ENCODE data around the gene SLC22A23.

The SLC22A23 gene

GRCh38 chr6:3284436-3284876 is 172.4 kb downstream of the SLC22A23 start:
- CTCF ChIA-PET: interaction anchor here (0.6 to 0.7 kb wide), 2 partner anchors 165 to 284 kb away, joined by 3 read pairs; no protein-coding TSS in a partner anchor
- POLR2A ChIA-PET: no interaction called here
- TF ChIP-seq ZNF214 (tag by site-specific recombination; IDR thresholded peaks at IDR 0.05; ENCODE audit: borderline replicate concordance): no peak
- TF ChIP-seq ZNF629 (tag by site-specific recombination; IDR thresholded peaks at IDR 0.05): no peak
- TF ChIP-seq ZXDB (tag by site-specific recombination; IDR thresholded peaks at IDR 0.05): no peak
- TF ChIP-seq, protein P1, sequence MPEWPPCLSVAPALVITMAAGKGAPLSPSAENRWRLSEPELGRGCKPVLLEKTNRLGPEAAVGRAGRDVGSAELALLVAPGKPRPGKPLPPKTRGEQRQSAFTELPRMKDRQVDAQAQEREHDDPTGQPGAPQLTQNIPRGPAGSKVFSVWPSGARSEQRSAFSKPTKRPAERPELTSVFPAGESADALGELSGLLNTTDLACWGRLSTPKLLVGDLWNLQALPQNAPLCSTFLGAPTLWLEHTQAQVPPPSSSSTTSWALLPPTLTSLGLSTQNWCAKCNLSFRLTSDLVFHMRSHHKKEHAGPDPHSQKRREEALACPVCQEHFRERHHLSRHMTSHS (tag by site-specific recombination; IDR thresholded peaks at IDR 0.05): no peak
- no peak for TF ChIP-seq HIC1 (tag by site-specific recombination; IDR thresholded peaks at IDR 0.05)
- TF ChIP-seq ZNF658 (tag by site-specific recombination; IDR thresholded peaks at IDR 0.05): no peak
- TF ChIP-seq, protein P2, sequence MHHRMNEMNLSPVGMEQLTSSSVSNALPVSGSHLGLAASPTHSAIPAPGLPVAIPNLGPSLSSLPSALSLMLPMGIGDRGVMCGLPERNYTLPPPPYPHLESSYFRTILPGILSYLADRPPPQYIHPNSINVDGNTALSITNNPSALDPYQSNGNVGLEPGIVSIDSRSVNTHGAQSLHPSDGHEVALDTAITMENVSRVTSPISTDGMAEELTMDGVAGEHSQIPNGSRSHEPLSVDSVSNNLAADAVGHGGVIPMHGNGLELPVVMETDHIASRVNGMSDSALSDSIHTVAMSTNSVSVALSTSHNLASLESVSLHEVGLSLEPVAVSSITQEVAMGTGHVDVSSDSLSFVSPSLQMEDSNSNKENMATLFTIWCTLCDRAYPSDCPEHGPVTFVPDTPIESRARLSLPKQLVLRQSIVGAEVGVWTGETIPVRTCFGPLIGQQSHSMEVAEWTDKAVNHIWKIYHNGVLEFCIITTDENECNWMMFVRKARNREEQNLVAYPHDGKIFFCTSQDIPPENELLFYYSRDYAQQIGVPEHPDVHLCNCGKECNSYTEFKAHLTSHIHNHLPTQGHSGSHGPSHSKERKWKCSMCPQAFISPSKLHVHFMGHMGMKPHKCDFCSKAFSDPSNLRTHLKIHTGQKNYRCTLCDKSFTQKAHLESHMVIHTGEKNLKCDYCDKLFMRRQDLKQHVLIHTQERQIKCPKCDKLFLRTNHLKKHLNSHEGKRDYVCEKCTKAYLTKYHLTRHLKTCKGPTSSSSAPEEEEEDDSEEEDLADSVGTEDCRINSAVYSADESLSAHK (tag by site-specific recombination; IDR thresholded peaks at IDR 0.05): no peak
- no peak for TF ChIP-seq ZNF510 (tag by site-specific recombination; IDR thresholded peaks at IDR 0.05; ENCODE audit: insufficient replicate concordance)
- no peak for TF ChIP-seq ZNF544 (tag by site-specific recombination; IDR thresholded peaks at IDR 0.05)
- no peak for TF ChIP-seq ZSCAN30 (tag by site-specific recombination; IDR thresholded peaks at IDR 0.05)
- no peak for TF ChIP-seq FEZF1 (tag by site-specific recombination; IDR thresholded peaks at IDR 0.05)
- TF ChIP-seq KLF9 (tag by site-specific recombination; IDR thresholded peaks at IDR 0.05; ENCODE audit: low read depth): no peak
- TF ChIP-seq, protein P3, sequence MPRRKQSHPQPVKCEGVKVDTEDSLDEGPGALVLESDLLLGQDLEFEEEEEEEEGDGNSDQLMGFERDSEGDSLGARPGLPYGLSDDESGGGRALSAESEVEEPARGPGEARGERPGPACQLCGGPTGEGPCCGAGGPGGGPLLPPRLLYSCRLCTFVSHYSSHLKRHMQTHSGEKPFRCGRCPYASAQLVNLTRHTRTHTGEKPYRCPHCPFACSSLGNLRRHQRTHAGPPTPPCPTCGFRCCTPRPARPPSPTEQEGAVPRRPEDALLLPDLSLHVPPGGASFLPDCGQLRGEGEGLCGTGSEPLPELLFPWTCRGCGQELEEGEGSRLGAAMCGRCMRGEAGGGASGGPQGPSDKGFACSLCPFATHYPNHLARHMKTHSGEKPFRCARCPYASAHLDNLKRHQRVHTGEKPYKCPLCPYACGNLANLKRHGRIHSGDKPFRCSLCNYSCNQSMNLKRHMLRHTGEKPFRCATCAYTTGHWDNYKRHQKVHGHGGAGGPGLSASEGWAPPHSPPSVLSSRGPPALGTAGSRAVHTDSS (tag by site-specific recombination; IDR thresholded peaks at IDR 0.05): no peak
- no peak for TF ChIP-seq ZNF223 (tag by site-specific recombination; IDR thresholded peaks at IDR 0.05)
- no peak for TF ChIP-seq ZNF624 (tag by site-specific recombination; IDR thresholded peaks at IDR 0.05)
- TF ChIP-seq ZNF548 (tag by site-specific recombination; IDR thresholded peaks at IDR 0.05): no peak
- no peak overlapping the region for H3K4me3 ChIP-seq (ENCODE audit: low read depth, low read length)
- no peaks in the 10 kb centered on the region for H3K9me3 ChIP-seq (ENCODE audit: control insufficient read depth, insufficient read depth, low read depth, low read length)
- no peak overlapping the region for H3K27ac ChIP-seq (ENCODE audit: extremely low read depth, low read depth, low read length)
- peaks cover 5 to 40% of the 10 kb centered on the region in 2 experiments; a peak in 2 of 3 replicates for H3K36me3 ChIP-seq (ENCODE audit: control insufficient read depth in 2 of 2, insufficient read depth in 1 of 2, low read length in 2 of 2)
- no peaks in the 10 kb centered on the region for H3K4me1 ChIP-seq (ENCODE audit: control insufficient read depth, insufficient read depth, low read length)

- Histone ChIP-seq H3K36me3 (ENCODE audit: control insufficient read depth in 2 of 2, insufficient read depth in 1 of 2, low read length in 2 of 2) (peaks cover 5 to 40% of the 10 kb centered on the region in 2 experiments; a peak in 2 of 3 replicates), H3K4me1 (ENCODE audit: control insufficient read depth, insufficient read depth, low read length) (no peaks in the 10 kb centered on the region), H3K27ac (ENCODE audit: extremely low read depth, low read depth, low read length) (no peak overlapping the region), H3K4me3 (ENCODE audit: low read depth, low read length) (no peak overlapping the region), H3K9me3 (ENCODE audit: control insufficient read depth, insufficient read depth, low read depth, low read length) (no peaks in the 10 kb centered on the region)
- TF ChIP-seq, protein P4, sequence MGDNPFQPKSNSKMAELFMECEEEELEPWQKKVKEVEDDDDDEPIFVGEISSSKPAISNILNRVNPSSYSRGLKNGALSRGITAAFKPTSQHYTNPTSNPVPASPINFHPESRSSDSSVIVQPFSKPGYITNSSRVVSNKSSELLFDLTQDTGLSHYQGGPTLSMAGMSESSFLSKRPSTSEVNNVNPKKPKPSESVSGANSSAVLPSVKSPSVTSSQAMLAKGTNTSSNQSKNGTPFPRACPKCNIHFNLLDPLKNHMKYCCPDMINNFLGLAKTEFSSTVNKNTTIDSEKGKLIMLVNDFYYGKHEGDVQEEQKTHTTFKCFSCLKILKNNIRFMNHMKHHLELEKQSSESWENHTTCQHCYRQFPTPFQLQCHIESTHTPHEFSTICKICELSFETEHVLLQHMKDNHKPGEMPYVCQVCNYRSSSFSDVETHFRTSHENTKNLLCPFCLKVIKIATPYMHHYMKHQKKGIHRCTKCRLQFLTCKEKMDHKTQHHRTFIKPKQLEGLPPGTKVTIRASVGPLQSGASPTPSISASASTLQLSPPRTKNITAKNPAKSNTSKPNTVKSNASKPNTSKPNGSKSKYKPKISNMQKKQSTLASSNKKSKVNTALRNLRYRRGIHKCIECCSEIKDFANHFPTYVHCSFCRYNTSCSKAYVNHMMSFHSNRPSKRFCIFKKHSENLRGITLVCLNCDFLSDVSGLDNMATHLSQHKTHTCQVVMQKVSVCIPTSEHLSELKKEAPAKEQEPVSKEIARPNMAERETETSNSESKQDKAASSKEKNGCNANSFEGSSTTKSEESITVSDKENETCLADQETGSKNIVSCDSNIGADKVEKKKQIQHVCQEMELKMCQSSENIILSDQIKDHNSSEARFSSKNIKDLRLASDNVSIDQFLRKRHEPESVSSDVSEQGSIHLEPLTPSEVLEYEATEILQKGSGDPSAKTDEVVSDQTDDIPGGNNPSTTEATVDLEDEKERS (tag by site-specific recombination; IDR thresholded peaks at IDR 0.05): no peak
- TF ChIP-seq KLF1 (tag by site-specific recombination; IDR thresholded peaks at IDR 0.05) (no peak), ZNF335 (tag by site-specific recombination; conservative IDR thresholded peaks at IDR 0.05) (no peak), ZNF155 (tag by site-specific recombination; IDR thresholded peaks at IDR 0.05) (no peak)
- ChIA-PET POLR2A (no interaction called here), CTCF (interaction anchor here (0.6 to 4.6 kb wide), 2 partner anchors 158 to 448 kb away, joined by 3 to 61 read pairs; no protein-coding TSS in a partner anchor)
These were observed 173.0 kb downstream of the SLC22A23 start for GRCh38 chr6:3283641-3284435.
